Measurements from ENCODE around the gene CARMIL1. TPM values are rescaled to one million over a fixed set of nuclear protein-coding genes. Genes with fewer than 3 reads are reported as not detected.

CARMIL1 gene
- total and polyA plus RNA-seq, 11 donors: 2.4 to 9.1 (median 5.3) TPM

DNA sequence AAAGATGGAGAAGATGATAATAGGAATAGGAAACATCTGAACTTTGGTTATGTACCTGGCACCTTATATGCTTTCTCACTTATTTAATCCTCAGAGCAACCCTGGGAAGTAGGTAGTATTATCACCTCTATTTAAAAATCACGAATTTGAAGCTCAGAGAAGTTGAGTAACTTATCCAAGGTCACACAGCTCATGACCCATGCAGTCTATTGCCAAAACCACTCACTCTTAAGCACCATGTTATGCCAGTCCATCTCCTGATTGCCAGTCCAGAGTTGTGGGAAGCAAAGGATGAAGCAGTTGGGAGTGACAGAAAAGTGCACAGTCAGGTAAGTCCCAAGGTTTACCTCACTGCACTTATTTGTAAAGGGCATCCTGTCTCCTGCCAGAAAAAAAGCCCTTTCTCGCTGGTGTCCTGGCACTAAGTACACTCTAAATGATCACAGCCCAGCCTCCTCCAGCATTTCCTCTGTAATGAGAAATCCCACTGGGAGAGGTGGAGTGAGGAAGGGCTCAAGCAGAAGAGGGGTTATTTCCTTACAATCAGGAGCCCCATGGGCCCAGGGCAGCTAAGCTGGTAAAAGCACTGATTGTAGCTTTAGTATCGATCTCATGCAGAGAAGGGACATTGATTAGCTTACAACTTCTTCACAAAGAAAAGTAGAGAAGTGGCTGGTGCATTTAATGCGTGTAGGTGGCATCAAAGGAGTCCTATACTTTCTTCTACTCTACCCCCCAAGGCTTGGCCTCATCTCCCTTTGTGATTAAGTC is 351.5 kb downstream of the CARMIL1 start:
- H3K27me3 ChIP-seq: peaks cover 0 to 20% (median 0%) of the 10 kb centered on the region in 9 donors
- ATAC-seq: no peak
- WGBS, 4 donors: 44 to 58% (median 52%) methylated on average over 4 of the region's 4 CpGs
- H3K4me3 ChIP-seq: no peak overlapping the region
- DNase-seq: no peak
- H3K4me1 ChIP-seq: no peaks in the 10 kb centered on the region
- intact Hi-C loops (cut with DNase I): no loop called here
- no peak overlapping the region for H3K27ac ChIP-seq
- no peaks in the 10 kb centered on the region for H3K9me3 ChIP-seq
- H3K36me3 ChIP-seq: no peaks in the 10 kb centered on the region
- TF ChIP-seq POLR2A (IDR thresholded peaks at IDR 0.05): no peak
- TF ChIP-seq, protein P1, sequence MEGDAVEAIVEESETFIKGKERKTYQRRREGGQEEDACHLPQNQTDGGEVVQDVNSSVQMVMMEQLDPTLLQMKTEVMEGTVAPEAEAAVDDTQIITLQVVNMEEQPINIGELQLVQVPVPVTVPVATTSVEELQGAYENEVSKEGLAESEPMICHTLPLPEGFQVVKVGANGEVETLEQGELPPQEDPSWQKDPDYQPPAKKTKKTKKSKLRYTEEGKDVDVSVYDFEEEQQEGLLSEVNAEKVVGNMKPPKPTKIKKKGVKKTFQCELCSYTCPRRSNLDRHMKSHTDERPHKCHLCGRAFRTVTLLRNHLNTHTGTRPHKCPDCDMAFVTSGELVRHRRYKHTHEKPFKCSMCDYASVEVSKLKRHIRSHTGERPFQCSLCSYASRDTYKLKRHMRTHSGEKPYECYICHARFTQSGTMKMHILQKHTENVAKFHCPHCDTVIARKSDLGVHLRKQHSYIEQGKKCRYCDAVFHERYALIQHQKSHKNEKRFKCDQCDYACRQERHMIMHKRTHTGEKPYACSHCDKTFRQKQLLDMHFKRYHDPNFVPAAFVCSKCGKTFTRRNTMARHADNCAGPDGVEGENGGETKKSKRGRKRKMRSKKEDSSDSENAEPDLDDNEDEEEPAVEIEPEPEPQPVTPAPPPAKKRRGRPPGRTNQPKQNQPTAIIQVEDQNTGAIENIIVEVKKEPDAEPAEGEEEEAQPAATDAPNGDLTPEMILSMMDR (IDR thresholded peaks at IDR 0.05): no peak

DNA sequence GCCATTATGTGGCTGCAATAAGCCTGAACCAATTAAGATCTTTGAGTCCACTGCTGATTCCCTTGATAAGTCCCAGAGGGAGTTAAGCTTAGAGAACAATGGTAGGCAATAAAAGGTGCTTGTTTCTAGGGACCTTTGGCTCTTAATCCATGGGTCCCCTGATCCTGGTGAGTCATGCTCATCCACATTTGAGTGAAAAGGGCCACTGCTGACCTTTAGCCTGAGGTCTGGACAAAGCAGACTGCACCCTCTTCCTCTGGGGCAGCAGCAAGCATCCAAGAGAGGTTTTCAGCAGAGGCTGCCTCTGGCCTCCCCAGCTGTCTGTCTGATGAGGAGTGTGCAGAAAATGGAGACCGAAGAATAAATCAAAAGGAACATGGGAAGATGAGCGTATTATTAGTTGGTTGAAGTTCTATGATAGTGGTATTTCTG is 356.7 kb downstream of the CARMIL1 start:
- no peaks in the 10 kb centered on the region for H3K9me3 ChIP-seq
- 88 to 92% (median 91%) methylated on average over 2 of the region's 2 CpGs for WGBS, 4 donors

DNA sequence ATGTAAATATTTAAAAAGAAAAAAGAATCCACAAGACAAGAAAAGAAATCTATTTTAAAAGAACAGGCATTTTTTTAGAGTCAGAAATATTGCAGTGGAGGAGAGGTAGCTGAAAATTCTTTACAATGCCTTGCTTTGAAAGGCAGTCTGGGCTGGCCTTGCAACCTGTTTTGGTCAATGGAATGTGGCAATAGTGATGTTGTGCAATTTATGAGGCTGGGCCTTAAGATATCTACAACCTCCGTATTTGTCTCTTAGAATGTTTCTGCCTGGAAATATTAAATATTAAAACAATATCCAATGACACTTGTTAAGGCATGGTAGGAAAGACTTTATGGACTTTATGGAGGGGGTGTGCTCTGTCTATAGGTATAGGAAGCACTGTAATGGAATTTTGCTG is 358.0 kb downstream of the CARMIL1 start:
- Histone ChIP-seq H3K27ac (no peak overlapping the region), H3K27me3 (peaks cover 0 to 22% (median 0%) of the 10 kb centered on the region in 9 donors), H3K4me3 (no peak overlapping the region), H3K9me3 (no peaks in the 10 kb centered on the region), H3K36me3 (no peaks in the 10 kb centered on the region), H3K4me1 (no peaks in the 10 kb centered on the region)
- TF ChIP-seq, protein P1 (IDR thresholded peaks at IDR 0.05): no peak
- TF ChIP-seq POLR2A (IDR thresholded peaks at IDR 0.05): no peak
- no peak for ATAC-seq
- intact Hi-C loops (cut with DNase I): no loop called here
- no peak for DNase-seq
- WGBS, 4 donors: 68 to 81% (median 76%) methylated on average over 1 of the region's 1 CpG

More for the DNA sequence above, 356.7 kb downstream of the CARMIL1 start:
- Histone ChIP-seq H3K4me3 (no peak overlapping the region), H3K27ac (no peak overlapping the region), H3K27me3 (peaks cover 0 to 20% (median 0%) of the 10 kb centered on the region in 9 donors), H3K36me3 (no peaks in the 10 kb centered on the region), H3K4me1 (no peaks in the 10 kb centered on the region)
- DNase-seq: no peak
- no peak for ATAC-seq
- TF ChIP-seq, protein P1 (IDR thresholded peaks at IDR 0.05): no peak
- TF ChIP-seq POLR2A (IDR thresholded peaks at IDR 0.05): no peak
- intact Hi-C loops (cut with DNase I): no loop called here

DNA sequence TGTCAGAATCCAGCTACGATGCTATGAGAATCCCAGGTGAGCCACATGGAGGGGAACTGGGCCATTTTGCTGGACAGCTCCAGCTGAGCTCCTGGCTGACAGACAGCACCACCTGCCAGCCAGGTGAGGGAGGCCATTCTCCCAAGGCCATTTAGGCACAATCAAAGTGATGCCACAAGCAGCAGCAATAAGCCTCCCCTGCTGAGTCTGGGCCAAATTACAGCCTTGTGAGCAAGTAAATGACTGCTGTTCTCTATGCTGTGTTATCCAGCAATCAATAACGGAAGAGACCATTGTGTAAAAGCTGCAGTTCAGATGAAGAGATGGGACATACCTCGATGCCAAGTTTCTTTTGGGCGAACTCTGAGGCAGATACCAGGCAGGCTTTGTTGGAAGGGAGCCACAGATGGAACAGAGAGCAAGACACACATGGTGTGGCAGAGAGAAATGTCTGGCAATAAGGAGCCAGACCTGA is 358.8 kb downstream of the CARMIL1 start:
- no peak for ATAC-seq
- DNase-seq: no peak
- H3K9me3 ChIP-seq: no peaks in the 10 kb centered on the region
- WGBS, 4 donors: 52 to 66% (median 61%) methylated on average over 4 of the region's 4 CpGs
- H3K27ac ChIP-seq: no peak overlapping the region
- intact Hi-C loops (cut with DNase I): no loop called here
- no peaks in the 10 kb centered on the region for H3K36me3 ChIP-seq
- H3K4me3 ChIP-seq: no peak overlapping the region
- TF ChIP-seq, protein P1 (IDR thresholded peaks at IDR 0.05): no peak
- no peak for TF ChIP-seq POLR2A (IDR thresholded peaks at IDR 0.05)
- peaks cover 0 to 24% (median 3%) of the 10 kb centered on the region in 9 donors for H3K27me3 ChIP-seq
- H3K4me1 ChIP-seq: no peaks in the 10 kb centered on the region

All from heart left ventricle (tissue), 16 donors.